Measurements from ENCODE around the gene NUP58.

The NUP58 gene

DNA sequence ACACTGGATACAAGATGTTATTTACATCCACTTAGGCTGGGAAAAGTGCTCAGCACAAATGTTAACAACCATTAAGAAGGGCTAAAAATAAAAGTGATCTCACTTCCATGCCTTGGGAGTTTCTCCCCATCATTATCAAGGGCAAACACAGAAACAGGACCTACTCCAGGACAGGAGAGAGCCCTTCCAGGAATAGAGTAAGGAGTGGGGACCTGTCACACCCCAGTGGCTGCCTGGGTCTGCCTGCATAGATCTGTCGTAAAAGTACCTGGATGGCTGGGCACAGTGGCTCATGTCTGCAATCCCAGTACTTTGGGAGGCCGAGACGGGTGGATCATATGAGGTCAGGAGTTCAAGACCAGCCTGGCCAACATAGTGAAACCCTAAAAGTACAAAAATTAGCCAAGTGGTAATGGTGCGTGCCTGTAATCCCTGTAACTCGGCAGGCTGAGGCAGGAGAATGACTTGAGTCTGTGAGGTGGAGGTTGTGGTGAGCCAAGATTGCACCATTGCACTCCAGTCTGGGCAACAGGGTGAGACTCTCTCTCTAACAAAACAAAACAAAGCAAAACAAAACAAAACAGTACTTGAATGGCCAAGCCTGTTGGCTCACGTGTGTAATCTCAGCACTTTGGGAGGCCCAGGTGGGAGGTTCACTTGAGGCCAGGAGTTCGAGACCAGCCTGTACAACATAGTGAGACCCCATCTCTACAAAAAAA lies 76.0 kb downstream of the NUP58 start:
- DNase-seq (ENCODE audit: low read depth): no peak

DNA sequence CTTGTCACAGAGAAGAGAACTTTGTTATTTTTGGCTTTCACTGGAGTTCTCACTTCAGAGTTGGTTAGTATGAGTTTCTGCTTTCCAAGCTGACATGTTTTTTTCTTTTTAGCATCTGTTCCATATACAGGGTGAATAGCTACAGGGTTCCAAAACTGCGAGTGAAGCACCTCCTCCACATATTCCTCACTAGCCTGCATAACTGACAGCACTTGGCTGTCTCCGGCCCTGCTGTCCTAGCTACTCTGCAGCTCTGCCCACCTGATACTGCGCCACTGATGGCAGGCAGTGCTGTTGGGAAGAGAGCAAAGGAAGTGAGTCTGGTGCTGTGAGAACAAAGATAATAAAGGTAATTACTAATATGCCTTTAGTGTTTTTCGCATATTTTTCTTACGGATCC lies 77.1 kb downstream of the NUP58 start:
- no peak for DNase-seq (ENCODE audit: low read depth)

DNA sequence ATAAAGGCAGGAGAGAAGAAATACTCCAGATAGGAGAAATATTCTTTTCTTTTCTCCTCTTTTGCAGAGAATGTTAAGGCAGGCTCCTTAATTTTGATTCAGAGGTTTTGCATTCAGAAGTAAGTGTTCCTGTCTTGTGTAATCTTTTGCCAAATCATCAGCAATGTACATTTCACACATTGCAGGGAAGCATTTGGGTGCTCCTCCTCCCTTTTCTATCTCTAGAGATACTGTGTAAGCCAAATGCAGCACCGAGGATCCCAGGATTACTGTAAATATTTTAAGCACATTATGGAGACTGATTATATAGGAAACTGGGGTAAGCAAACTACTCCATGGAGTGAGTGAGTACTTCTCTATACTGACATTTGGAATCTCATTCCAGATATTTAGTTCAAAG lies 77.6 kb downstream of the NUP58 start:
- no peak for DNase-seq (ENCODE audit: low read depth)

DNA sequence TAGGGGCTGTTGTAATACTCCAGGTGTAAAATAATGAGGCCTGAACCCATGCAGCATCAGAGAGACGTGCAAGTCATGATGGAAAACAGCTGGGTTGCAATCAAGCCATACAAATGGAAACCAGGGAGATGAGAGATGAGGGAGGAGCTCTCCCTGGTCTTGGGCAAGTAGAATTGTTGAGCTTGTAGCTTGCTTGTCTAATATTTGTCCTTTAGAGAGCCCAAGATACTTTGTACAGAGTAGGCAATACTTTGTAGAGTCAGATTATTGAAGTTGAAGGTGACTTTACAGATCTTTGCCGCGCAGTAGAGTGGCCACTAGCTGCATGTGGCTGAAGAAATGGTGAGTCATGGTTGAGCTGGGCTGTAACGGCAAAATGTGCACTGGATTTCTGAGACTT lies 78.7 kb downstream of the NUP58 start:
- no peak for DNase-seq (ENCODE audit: low read depth)

DNA sequence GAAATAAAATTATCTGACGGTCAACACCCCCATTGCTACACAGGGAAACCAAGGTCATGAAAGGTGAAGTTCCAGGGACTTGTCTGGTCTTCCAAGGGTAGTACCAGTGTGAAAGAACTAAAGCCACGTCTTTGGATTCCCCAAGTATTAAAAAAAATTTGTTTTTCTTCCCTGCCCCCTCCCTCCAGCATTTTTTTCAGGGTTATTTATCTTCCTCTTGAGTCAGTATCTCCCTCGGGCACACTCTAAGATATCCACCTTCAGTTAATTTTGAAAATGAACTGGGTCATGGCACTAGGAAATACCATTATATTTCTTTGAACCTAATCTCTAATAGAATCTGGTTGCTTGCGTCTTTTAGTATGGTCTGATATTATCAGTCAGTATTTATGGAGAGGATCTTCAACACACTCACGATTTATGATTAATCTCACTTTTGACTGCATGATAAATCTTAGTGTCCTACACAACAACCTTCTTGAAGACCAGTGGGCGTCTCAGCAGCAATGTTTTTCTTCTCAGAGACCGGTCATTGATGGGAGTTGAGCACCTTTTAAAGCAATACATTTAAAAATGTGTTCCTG lies 79.4 kb downstream of the NUP58 start:
- DNase-seq (ENCODE audit: low read depth): no peak

DNA sequence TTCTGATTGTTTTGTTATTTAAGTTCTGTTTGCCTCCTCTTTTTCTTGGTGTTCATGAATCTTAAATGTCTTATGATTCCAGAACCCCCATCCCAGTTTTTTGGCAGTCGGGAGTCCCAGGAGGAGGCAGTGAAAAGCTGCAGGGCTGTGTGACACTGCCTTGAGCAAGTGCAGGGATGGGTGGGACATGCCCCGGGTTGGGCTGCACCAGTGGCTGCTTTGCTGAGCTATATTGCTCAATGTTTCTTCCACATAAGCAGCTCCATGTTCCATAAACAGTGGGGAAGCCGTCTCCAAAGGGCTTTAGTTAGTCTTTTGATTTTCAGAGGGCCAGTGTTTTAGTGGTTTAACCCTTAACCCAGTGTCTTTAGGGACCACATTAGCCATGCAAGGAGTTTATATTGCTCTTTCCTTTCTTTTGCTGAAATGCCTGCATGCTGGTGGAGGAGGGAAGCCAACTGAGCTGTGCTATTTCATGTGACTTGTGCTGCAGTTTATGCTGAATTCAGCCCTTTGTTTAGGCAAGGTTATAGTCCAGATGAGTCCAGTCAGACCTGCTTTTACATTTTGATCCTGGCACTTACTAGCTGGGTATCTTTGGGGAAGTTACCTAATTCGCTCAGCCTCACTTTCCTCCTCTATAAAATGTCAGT lies 83.5 kb downstream of the NUP58 start:
- no peak for DNase-seq (ENCODE audit: low read depth)

- DNase-seq (ENCODE audit: low read depth): no peak
Measured at GRCh38 chr13:25391932-25392331, 90.5 kb downstream of the NUP58 start.

All from stimulated activated CD8-positive, alpha-beta memory T cell treated with anti-CD3 and anti-CD28 coated beads, Interleukin-7, amount 100 ng/mL, for 24 hours (primary cell).